GM19463 (cell line): ENCODE measurements around the gene SPINT2.

Source experiments
- ATAC-seq: cut with Tn5 transposase; IDR thresholded peaks from one replicate; pipeline ENCODE4 v1.9.1; 2021; ENCODE audit warnings: mild to moderate bottlenecking, moderate library complexity; ENCODE audit not compliant: unreplicated experiment

The SPINT2 gene

DNA sequence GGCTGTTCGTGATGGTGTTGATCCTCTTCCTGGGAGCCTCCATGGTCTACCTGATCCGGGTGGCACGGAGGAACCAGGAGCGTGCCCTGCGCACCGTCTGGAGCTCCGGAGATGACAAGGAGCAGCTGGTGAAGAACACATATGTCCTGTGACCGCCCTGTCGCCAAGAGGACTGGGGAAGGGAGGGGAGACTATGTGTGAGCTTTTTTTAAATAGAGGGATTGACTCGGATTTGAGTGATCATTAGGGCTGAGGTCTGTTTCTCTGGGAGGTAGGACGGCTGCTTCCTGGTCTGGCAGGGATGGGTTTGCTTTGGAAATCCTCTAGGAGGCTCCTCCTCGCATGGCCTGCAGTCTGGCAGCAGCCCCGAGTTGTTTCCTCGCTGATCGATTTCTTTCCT, 27.5 kb downstream of the SPINT2 start:
- no peak for ATAC-seq

DNA sequence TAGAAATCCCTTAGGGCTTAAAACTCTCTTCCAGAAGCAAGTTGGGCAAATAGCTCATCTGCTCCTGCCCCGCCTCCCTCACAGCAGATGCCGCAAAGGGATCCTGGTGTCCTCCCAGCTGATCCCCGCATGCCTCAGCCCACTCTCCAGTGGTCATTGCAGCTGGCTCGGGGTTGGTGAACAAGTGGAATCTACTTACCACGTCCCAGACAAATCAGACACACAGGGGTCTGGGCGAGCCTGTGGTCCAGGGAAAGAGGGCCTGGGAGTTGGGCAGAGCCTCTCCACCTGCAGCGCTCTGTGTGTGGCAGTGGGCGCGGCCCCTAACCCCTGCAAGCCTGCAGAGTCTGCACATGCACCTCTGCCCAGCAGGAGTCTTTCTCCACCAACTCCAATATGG, 28.9 kb downstream of the SPINT2 start:
- ATAC-seq = no peak

DNA sequence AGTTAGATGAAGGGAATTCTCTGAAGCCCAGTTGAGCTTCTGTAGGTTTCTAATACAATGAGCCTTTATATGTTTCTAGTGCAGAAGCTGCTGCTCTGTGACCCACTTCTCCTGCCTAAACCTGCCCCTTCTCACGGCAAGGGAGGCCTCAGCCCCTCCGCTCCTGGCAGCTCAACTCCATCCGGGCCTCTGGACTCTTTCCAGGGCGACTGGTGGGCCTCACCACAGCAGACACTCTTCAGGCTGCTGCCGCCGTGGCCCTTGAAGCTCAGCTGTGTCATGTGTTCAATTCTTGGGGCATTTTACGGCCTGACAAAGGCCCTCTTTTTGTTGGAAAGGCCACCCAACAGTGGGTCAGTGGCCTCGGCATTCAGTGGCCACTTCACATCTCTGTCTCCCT, 29.7 kb downstream of the SPINT2 start:
- no peak for ATAC-seq

DNA sequence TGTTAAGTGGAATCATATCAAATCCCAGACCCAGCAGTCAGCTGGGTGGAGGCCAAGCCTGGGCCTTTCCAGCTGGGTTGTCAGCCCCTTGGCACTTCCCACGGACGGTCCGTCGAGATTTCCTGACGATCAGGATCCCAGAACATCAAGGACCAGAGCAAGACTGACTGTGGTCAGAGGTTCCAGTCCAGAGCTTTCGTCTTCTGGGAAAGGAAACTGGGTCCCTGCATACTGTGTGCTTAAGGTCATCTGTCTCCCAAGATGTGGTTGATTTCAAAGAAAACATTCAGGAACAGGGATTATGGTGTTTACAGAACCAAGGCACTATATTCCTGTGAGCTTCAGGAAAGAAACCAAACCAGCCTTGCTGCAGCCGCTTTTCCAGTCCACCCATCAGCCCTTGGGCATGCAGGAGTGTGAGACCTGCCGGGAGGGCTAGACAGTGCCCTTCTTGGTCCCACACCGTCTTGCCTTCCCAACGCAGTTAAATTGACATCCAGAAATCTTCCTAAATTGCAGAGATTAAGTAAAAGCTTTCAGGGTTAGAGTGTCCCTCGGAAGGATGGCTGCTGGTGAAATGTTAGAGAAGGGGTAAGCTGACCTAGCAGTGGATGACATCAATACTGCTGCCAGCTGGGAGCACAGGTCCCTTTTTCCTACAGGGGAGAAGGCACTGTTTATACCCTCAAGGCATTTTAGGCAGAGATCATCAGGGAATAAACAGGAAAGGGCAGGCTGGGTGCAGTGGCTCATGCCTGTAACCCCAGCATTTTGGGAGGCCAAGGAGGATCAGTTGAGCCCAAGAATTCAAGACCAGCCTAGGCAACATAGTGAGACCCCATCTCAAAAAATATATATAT, 34.7 kb downstream of the SPINT2 start:
- no peak for ATAC-seq

DNA sequence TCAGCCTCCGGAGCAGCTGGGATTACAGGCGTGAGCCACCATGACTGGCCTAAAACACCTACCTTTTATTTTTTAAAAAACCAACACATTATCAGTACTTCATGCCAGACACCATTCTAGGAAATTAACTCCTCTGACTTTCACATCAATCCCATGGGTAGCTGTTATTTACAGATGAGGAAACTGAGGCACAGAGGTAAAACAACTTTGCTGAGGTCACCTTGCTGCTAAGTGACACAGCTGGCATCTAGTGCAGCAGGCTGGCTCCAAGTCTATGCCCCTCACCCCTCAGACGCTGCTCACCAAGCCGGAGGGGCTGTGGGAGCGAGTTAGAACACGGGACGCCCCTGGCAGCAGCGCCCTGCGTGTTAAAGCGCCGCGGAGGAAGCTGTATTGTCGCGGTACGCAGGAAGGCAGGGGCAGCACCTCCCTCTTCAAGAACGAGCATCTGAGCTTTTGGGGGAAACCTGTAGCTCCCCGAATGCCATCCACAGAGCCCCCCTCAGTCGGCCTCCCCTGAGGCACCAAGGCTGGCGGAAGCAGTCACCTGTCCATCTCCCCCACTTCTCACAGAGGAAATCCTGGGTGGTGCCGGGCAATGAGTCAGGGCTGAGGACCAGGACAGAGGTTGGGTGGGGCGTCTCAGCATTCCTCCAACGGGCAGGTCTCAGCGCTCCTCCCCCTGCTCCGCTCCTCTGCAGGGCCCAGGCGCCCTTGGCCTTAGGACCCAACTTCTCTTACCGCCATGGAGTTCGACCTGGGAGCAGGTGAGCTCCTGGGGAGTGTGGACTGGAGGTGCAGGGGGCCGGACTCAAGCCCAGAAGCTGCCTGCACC, 39.4 kb downstream of the SPINT2 start, which contains the start of gene C19orf33:
TSS of gene C19orf33 (plus strand) at position 735 of the 835 bp plus-strand sequence. CDS start at position 746, 11 bp downstream.
- no peak for ATAC-seq

DNA sequence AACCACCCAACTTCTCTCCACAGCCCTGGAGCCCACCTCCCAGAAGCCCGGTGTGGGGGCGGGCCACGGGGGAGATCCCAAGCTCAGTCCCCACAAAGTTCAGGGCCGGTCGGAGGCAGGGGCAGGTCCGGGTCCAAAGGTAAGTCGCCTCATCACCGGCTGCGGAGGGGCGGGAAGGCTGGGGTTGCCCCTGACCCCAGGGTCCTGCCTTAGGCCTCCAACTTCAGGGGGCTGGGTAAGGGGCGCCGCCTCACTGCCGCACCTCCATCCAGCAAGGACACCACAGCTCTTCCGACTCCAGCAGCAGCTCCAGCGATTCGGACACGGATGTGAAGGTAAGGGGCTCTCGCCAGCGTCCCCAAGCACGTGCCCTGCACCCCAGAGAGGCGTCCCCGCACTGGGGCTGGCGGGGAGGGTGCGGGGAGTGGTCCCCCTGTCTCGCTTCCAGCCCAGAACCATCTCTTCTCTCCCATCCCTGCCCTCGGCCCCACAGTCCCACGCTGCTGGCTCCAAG, 40.0 kb downstream of the SPINT2 start:
- ATAC-seq = no peak

DNA sequence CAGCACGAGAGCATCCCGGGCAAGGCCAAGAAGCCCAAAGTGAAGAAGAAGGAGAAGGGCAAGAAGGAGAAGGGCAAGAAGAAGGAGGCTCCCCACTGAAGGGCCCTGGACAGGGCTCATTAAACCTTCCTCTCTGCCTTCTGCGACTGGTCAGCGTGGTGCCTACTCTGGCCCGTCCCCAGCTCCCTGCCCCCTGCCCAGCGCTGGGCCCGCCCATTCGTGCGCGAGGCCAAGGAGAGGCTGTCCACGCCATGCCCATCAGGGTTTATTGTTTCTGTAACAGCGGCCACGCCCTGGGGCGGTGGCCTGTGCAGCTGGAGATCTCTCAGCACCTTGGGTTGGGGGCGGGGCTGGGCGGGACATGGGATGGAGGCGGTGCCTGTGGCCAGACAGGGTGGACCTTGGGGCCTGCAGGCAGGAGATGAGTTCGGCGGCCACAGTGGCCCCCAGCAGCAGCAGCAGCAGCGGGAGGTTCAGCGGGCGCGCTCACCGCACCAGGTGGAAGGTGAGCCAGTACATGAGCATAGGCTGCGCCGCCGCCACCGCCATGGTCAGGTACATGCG, 40.6 kb downstream of the SPINT2 start:
- no peak for ATAC-seq

DNA sequence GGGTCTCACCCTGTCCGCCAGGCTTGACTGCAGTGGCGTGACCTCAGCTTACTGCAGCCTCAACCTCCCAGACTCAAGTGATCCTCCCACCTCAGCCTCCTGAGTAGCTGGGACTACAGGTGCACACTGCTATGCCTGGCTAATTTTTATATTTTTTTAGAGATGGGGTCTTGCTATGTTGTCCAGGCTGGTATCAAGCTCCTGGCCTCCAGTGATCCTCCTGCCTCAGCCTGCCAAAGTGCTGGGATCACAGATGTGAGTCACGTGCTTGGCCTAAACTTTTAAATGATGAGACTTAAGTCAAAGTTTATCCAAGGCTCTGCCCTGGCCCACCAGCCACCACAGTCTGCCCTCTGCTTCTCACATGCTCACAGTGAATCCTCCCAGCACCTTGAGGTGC, 41.9 kb downstream of the SPINT2 start:
- ATAC-seq = no peak

DNA sequence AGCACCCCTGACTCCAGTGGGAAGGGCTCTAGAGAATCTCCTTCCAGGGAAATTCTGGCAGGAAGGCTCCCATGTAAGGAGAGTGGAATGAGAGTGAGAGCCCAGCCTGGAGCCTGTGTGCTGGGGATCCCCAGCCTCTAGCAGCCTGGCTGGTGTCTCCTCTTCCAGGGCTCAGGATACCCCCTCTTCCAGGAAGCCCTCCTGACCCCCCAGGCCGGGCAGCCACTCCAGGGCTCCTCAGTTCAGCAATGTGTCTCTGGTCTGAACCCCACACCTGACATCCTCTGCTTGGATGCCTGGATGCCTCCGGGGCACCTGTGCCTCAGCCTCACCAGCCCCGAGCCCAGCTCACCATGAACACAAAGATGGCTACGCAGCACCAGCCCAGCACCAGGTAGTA, 42.7 kb downstream of the SPINT2 start:
- ATAC-seq = no peak

DNA sequence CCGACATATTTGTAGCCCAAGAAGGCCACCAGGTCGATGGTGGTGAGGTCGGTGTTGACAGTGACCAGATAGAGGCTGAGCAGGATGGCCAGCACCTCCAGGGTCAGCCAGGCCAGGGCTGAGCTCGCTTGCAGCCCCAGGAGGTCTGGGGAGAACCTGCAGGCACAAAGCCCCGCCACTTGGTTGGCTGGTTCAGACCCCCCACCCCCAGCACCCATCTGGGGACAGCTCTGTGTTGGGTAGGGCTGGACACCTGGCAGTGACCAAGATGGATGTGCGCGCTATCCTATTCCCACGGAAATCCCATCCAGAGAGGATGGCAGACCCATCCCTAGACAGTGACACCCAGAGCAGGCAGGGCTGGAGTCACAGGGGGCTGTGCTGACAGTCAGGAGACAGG, 43.2 kb downstream of the SPINT2 start:
- no peak for ATAC-seq

DNA sequence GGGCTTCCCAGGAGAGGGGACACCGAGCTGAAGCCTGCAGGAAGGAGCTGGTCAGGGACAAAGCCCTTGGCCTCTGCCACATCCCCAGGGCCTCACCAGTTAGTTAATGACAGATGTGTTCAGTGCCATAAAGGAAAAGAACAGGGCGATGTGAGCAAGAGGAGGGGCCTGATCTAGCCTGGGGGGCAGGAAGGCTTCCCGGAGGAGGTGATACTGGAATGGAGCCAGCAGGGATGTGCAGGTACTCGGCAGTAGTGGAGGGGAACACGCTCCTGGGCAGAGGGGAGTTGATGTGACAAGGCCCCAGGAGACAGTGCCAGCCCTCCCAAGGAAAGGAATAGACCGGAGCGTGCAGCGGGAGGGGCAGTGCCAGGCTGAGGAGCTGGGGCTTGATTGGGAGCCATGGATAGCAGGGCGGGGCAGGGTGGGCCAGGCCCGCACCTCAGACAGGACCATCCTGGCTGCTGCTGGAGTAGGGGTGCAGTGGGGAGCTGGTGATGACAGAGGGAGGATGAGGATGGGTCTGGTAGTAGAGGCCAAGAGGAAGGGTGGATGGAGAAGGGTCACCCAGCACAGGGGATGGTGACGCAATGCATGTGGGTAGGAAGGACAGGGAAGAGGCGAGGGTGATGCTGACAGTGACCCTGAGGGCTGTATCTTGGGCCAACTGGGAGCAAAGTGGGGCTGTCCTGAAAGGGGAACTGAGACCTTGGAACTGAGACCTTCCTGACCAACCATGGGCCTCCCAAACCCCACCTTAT, 43.8 kb downstream of the SPINT2 start:
- ATAC-seq = no peak

DNA sequence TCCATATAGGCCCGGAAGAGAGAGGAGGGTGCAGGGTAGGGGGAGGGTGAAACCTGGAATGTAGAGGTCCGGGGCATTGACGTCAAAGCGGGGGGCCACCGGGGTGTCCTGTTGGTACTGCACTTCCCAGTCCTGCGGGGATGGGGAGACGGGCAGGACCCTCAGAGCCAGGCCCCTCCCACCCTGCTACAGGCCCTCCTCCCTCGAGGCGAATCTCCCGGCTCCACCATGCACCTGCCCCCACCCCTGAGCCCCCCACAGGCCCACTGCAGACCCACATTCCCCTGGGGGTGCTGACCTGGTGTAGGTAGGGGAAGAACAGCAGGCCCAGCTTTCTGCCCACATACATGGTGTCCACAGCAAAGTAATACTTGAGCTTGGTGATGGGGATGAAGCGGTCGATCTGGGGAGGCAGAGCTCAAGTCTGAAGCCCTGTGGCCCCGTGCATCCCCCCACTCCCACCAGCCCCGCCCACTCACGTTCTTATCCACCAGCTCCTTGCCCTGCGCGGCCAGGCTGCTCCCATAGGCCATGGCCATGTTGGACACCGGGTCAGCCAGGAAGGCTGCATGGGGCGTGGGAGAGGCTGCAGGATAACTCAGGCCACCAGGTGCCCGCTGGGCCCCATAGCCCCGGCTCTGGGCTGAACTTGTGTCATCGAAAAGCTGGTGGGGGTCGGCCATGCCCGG, 44.7 kb downstream of the SPINT2 start:
- no peak for ATAC-seq

DNA sequence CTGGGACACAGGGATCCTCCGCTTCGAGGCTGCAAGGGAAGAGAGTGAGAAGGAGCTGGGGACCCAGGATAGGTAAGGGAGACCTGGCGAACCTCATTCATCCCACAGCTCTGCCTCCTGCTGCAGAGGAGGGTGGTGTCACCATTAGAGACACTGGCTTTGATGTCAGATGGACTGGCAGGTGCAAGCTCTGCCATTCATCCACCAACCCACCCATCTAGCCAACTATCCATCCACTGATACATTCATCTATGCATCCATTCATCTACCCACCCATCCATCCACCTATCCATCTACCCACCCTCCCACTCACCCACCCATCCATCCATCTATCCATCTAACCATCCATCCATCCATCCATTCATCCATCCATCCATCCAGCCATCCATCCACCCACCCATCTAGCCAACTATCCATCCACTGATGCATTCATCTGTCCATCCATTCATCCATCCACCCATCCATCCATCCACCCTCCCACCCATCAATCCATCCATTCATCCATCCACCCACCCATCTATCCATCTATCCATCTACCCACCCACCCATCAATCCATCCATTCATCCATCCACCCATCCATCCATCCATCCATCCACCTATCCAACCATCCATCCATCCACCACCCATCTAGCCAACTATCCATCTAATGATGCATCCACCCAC, 45.4 kb downstream of the SPINT2 start:
- ATAC-seq = no peak

DNA sequence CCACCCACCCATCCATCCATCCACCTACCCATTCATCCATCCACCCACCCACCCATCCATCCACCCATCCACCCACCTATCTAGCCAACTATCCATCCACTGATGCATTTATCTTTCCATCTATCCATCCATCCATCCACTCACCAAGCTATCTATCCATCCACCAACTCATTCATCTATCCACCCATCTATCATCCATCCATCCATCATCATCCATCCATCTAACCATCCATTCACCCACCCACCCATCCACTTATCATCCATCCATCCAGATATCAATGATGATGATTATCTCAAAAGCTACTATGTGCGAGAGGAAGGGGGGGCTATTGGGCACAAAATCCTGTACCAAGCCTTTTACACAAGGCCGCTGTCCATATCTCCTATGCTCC, 45.9 kb downstream of the SPINT2 start:
- no peak for ATAC-seq

DNA sequence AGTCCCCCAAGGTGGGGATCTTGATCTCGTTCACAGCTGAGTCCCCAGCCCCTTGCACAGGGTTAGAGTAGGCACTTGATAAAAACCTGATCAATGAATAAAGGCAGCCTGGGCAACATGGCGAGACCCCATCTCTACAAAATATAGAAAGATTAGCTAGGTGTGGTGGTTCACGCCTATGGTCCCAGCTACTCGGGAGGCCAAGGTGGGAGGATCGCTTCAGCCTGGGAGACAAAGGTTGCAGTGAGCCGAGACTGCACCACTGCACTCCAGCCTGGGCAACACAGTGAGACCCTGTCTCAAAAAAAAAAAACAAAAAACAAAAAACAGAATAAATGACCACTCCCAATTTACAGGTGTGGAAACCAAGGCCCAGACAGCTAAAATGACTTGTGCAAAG, 46.6 kb downstream of the SPINT2 start:
- ATAC-seq = no peak

DNA sequence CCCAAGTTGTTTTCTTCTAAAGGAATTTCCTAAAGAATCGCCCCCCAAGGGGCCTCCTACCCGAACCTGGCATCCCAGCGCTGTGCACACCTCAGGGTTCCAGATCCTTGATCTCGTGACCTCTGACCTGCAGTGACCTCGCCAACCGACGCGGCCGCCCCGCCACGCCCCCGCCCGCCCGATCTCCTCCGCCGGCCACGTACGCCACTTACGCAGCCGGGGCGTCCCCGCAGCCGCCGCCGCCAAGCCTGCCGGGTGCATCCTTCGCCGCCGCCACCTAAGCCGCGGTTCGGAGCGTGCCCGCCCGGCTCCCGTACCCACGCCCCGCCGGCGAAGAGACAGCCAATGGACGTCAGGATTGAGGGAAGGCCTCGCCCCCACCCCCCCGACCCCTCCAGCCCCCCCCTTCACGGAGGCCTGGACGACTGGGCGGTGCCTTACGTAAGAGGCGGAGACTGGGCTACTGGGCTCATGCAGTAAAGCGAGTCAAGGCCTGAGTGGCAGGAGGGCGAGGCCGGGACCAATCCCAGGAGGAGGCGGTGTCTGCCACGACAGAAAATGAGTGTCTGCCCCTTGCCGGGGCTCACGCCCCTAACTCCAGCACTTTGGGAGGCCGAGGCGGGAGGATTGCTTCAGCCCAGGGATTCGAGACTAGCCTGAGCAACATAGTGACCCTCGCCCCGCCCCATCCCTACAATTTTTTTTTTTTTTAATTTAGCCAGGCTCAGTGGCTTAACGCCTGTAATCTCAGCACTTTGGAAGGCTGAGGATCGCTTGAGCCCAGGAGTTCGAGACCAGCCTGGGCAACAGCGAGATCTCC, 51.5 kb downstream of the SPINT2 start, which contains the start of gene YIF1B:
TSS of gene YIF1B (minus strand) at position 291 of the 820 bp plus-strand sequence. CDS start at position 261, 30 bp downstream.
- peak; percentile 94 for ATAC-seq

DNA sequence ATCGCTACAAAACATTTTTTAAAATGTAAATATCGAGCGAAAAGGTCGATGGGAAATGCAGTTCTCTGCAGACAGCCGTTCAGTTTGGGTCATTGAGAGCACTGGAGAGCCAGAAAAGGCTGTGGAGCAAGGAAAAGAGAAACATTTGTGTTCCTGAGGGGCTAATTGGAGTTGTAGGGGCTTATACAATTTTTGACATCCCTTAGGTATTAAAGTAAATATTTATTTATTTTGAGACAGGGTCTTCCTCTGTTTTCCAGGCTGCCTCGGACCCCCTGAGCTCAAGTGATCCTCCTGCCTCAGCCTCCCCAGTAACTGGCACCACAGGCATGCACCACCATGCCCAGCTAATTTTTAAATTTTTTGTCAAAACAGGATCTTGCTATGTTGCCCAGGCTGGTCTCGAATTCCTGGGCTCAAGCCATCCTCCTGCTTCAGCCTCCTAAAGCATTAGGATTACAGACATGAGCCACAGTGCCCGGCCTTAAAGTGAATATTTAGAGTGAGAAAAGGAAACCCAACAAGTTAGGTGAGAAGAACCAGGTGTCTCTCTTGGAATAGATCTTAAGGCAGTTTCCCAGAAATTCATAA, 52.2 kb downstream of the SPINT2 start:
- ATAC-seq = no peak

DNA sequence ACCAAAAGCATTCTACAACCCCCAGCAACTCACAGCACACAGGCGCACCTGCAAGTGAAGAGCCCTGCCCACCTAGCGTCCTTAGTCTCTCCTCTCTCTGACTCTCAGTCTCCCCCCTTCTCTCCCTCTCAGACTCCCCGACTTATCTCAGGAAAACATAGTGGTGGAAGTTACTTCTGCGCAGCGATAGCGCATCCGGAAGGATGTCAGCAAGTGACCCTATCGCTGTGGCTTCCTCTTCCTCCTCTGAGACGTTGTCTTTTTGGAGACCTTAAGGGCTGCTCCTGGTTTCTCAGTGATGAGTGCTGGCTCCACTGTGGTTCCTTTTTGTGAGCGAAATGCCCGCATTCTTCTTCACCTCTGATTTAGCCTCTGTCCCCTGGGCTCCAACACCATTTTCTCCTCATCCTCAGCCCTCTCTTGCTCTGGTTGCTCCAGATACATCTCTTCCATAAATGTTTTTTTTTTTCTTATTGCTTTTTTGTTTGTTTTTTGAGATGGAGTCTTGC, 52.8 kb downstream of the SPINT2 start:
- no peak for ATAC-seq
